Fibroblast of villous mesenchyme (primary cell): Measurements from ENCODE around the gene SETD1A. TPM values are rescaled to one million over a fixed set of nuclear protein-coding genes. Genes with fewer than 3 reads are reported as not detected.

ENCODE experiments used
- DNase-seq: peaks from one replicate; pipeline ENCODE4 v3.0.0-alpha.2; 2010; ENCODE audit warnings: low read depth
- H3K4me3 ChIP-seq: 2 replicates; pipeline ENCODE4 v1.5.1; 2011; ENCODE audit warnings: low read depth, mild to moderate bottlenecking, low read length
- CTCF ChIP-seq: IDR thresholded peaks from 2 replicates; pipeline ENCODE4 v1.5.1; 2012; ENCODE audit warnings: low read depth, mild to moderate bottlenecking, low read length; ENCODE audit not compliant: insufficient read depth
- total RNA-seq: library from RNA; depleted of rRNA; stranded (reverse); fragments of >200 nt; gene quantifications from 2 replicates; pipeline ENCODE4 v1.2.3, GENCODE V29; 2012

Gene SETD1A
- total RNA-seq, 1 donor = 3.5 TPM

GRCh38 chr16:30924913-30925631, 32.5 kb upstream of the SETD1A start:
- peak overlapping the region; percentile 99 for H3K4me3 ChIP-seq
- no peak for TF ChIP-seq CTCF
- DNase-seq = no peak

- H3K4me3 ChIP-seq = no peak overlapping the region
- DNase-seq = no peak
- TF ChIP-seq CTCF = no peak
These were observed 31.9 kb upstream of the SETD1A start for GRCh38 chr16:30925632-30925987.

- TF ChIP-seq CTCF = no peak
- no peak for DNase-seq
- H3K4me3 ChIP-seq = no peak overlapping the region
These were observed 31.4 kb upstream of the SETD1A start for GRCh38 chr16:30925995-30926811.

- no peak overlapping the region for H3K4me3 ChIP-seq
- TF ChIP-seq CTCF = no peak
- no peak for DNase-seq
These were observed 30.4 kb upstream of the SETD1A start for GRCh38 chr16:30926937-30927788.

- H3K4me3 ChIP-seq = no peak overlapping the region
- DNase-seq = peak; percentile 27
- no peak for TF ChIP-seq CTCF
These were observed 29.7 kb upstream of the SETD1A start for GRCh38 chr16:30927789-30928378.

- no peak overlapping the region for H3K4me3 ChIP-seq
- no peak for TF ChIP-seq CTCF
- no peak for DNase-seq
These were observed 29.2 kb upstream of the SETD1A start for GRCh38 chr16:30928390-30928789.
